Liver (tissue), 9 donors: ENCODE results near the gene CFAP410. TPM values are rescaled to one million over a fixed set of nuclear protein-coding genes. Genes with fewer than 3 reads are reported as not detected.

Experiments used
- DNase-seq: peaks from one replicate; pipeline ENCODE4 v3.0.0-alpha.2; 2017; ENCODE audit warnings: low spot score
- H3K27ac ChIP-seq, 2 donors: one replicate each; pipeline ENCODE4 v1.7.0; 2013; ENCODE audit warnings: inconsistent platforms in 2 of 2, low read length in 2 of 2, control low read depth in 1 of 2, low read depth in 1 of 2, mild to moderate bottlenecking in 1 of 2
- H3K27me3 ChIP-seq, 4 donors: one replicate each; pipeline versions ENCODE4 v1.6.1 to v1.7.0; 2013; ENCODE audit warnings: low read length in 3 of 4, inconsistent platforms in 1 of 4, mild to moderate bottlenecking in 1 of 4, moderate library complexity in 1 of 4; ENCODE audit not compliant: control insufficient read depth in 4 of 4, insufficient read depth in 4 of 4
- H3K36me3 ChIP-seq, 4 donors: one replicate each; pipeline versions ENCODE4 v1.6.1 to v1.7.0; 2013; ENCODE audit warnings: low read length in 3 of 4, mild to moderate bottlenecking in 3 of 4, low read depth in 1 of 4, moderate library complexity in 1 of 4; ENCODE audit not compliant: control insufficient read depth in 4 of 4, insufficient read depth in 3 of 4
- H3K4me1 ChIP-seq, 4 donors: one replicate each; pipeline versions ENCODE4 v1.6.1 to v1.7.0; 2013; ENCODE audit warnings: low read length in 3 of 4, mild to moderate bottlenecking in 3 of 4, moderate library complexity in 1 of 4; ENCODE audit not compliant: control insufficient read depth in 4 of 4, insufficient read depth in 4 of 4
- H3K4me3 ChIP-seq, 3 donors: one replicate each; pipeline versions ENCODE4 v1.6.1 to v1.7.0; 2013; ENCODE audit warnings: low read length in 3 of 3, control low read depth in 1 of 3, low read depth in 1 of 3, mild to moderate bottlenecking in 1 of 3
- H3K9ac ChIP-seq, 2 donors: one replicate each; pipeline ENCODE4 v1.7.0; 2013; ENCODE audit warnings: low read length in 2 of 2, mild to moderate bottlenecking in 2 of 2, moderate library complexity in 2 of 2, control low read depth in 1 of 2, low read depth in 1 of 2
- H3K9me3 ChIP-seq, 4 donors: one replicate each; pipeline versions ENCODE4 v1.6.1 to v1.7.0; 2013; ENCODE audit warnings: low read length in 3 of 4; ENCODE audit not compliant: control insufficient read depth in 4 of 4
- ATF3 ChIP-seq: IDR thresholded peaks from 2 replicates; pipeline ENCODE4 v1.6.1; 2016; ENCODE audit warnings: antibody characterized with exemption
- EGR1 ChIP-seq, 2 donors: IDR thresholded peaks; 2 replicates each; pipeline ENCODE4 v1.6.1; 2016 to 2018; ENCODE audit warnings: antibody characterized with exemption in 2 of 2, low read depth in 2 of 2
- FOXA1 ChIP-seq: IDR thresholded peaks from 2 replicates; pipeline ENCODE4 v1.6.1; 2016; ENCODE audit warnings: antibody characterized with exemption
- FOXA2 ChIP-seq: IDR thresholded peaks from 2 replicates; pipeline ENCODE4 v1.6.1; 2016; ENCODE audit warnings: antibody characterized with exemption
- GABPA ChIP-seq, 2 donors: IDR thresholded peaks in 1 of 2; conservative IDR thresholded peaks in 1 of 2; 2 replicates each; pipeline ENCODE4 v1.6.1; 2016; ENCODE audit warnings: antibody characterized with exemption in 2 of 2, mild to moderate bottlenecking in 1 of 2, moderate library complexity in 1 of 2
- HNF4A ChIP-seq, 2 donors: conservative IDR thresholded peaks; 2 replicates each; pipeline ENCODE4 v1.6.1; 2016; ENCODE audit warnings: antibody characterized with exemption in 2 of 2, mild to moderate bottlenecking in 2 of 2
- HNF4G ChIP-seq: IDR thresholded peaks from 2 replicates; pipeline ENCODE4 v1.6.1; 2016; ENCODE audit warnings: antibody characterized with exemption
- JUND ChIP-seq, 2 donors: IDR thresholded peaks; 2 replicates each; pipeline ENCODE4 v1.6.1; 2016; ENCODE audit warnings: antibody characterized with exemption in 2 of 2
- MAX ChIP-seq: IDR thresholded peaks from 2 replicates; pipeline ENCODE4 v1.6.1; 2016; ENCODE audit warnings: antibody characterized with exemption
- NR2F2 ChIP-seq: IDR thresholded peaks from 2 replicates; pipeline ENCODE4 v1.6.1; 2016; ENCODE audit warnings: antibody characterized with exemption
- RAD21 ChIP-seq, 2 donors: IDR thresholded peaks; 2 replicates each; pipeline ENCODE4 v1.6.1; 2016; ENCODE audit warnings: antibody characterized with exemption in 2 of 2, mild to moderate bottlenecking in 2 of 2
- REST ChIP-seq: IDR thresholded peaks from 2 replicates; pipeline ENCODE4 v1.6.1; 2016; ENCODE audit warnings: antibody characterized with exemption, mild to moderate bottlenecking
- RXRA ChIP-seq, 2 donors: IDR thresholded peaks; 2 replicates each; pipeline ENCODE4 v1.6.1; 2017 to 2018; ENCODE audit warnings: antibody characterized with exemption in 2 of 2, mild to moderate bottlenecking in 1 of 2
- SP1 ChIP-seq: IDR thresholded peaks from 2 replicates; pipeline ENCODE4 v1.6.1; 2018; ENCODE audit warnings: antibody characterized with exemption, mild to moderate bottlenecking
- TAF1 ChIP-seq: conservative IDR thresholded peaks from 2 replicates; pipeline ENCODE4 v1.6.1; 2016; ENCODE audit warnings: antibody characterized with exemption, mild to moderate bottlenecking
- YY1 ChIP-seq: IDR thresholded peaks from 2 replicates; pipeline ENCODE4 v1.6.1; 2016; ENCODE audit warnings: antibody characterized with exemption, mild to moderate bottlenecking
- WGBS: extraction: QIAGEN DNeasy Blood & Tissue Kit; methylation state at CpG from one replicate; pipeline ENCODE4 v1.1.7; 2013; 5-methylcytosine and 5-hydroxymethylcytosine counted together
- polyA plus RNA-seq, 2 donors: library from polyadenylated mRNA; stranded (reverse) in 1 of 2; unstranded in 1 of 2; fragments of 200-250 nt in 1 of 2; fragments of >200 nt in 1 of 2; fragmentation: Nextera tagmentation in 1 of 2; extraction: Ambion mirVana in 1 of 2; gene quantifications; one replicate each; pipeline versions ENCODE4 v1.2.1 to v1.2.3, GENCODE V29; 2013 to 2015
- total RNA-seq, 2 donors: library from RNA; depleted of rRNA; stranded (reverse); fragments of >200 nt; gene quantifications; one replicate each; pipeline ENCODE4 v1.2.3, GENCODE V29; 2014
- TF ChIP-seq, protein P1 (sequence below): fragments of 150-350 bp; IDR thresholded peaks from 2 replicates; pipeline ENCODE4 v1.5.1; 2017; ENCODE audit warnings: improper control_type of control experiment, low read depth, low read length; ENCODE audit not compliant: missing input control
- TF ChIP-seq, protein P2 (sequence below): IDR thresholded peaks from 2 replicates; pipeline ENCODE4 v1.6.1; 2016; ENCODE audit warnings: antibody characterized with exemption
- donor health status: healthy.
- donor health status: healthy.
- donor health status: healthy.
- donor health status: healthy.
- donor health status: healthy.

The CFAP410 gene
- total and polyA plus RNA-seq, 4 donors: 7.9 to 16.3 (median 12.3) TPM

- Histone ChIP-seq H3K27ac (no peak overlapping the region), H3K9me3 (no peaks in the 10 kb centered on the region), H3K4me3 (no peak overlapping the region), H3K4me1 (peaks cover 2 to 21% (median 18%) of the 10 kb centered on the region in 4 donors), H3K27me3 (no peaks in the 10 kb centered on the region), H3K36me3 (no peaks in the 10 kb centered on the region), H3K9ac (no peak overlapping the region)
- no peak for DNase-seq
- TF ChIP-seq SP1: no peak
- no peak for TF ChIP-seq GABPA (IDR thresholded peaks at IDR 0.05 in 1 of 2, conservative IDR thresholded peaks at IDR 0.05 in 1 of 2)
- TF ChIP-seq REST: no peak
- no peak for TF ChIP-seq HNF4A (conservative IDR thresholded peaks at IDR 0.05)
- 88% methylated on average over 12 of the region's 12 CpGs for WGBS
Measured at GRCh38 chr21:44296103-44296519, 43.1 kb downstream of the CFAP410 start.

GRCh38 chr21:44295646-44296045 lies 43.5 kb downstream of the CFAP410 start:
- Histone ChIP-seq H3K27ac (no peak overlapping the region), H3K36me3 (no peaks in the 10 kb centered on the region), H3K4me1 (peaks cover 0 to 16% (median 13%) of the 10 kb centered on the region in 4 donors), H3K4me3 (no peak overlapping the region), H3K27me3 (no peaks in the 10 kb centered on the region), H3K9me3 (no peaks in the 10 kb centered on the region), H3K9ac (no peak overlapping the region)
- 88% methylated on average over 10 of the region's 10 CpGs for WGBS
- TF ChIP-seq RAD21 (IDR thresholded peaks at IDR 0.05): no peak
- no peak for TF ChIP-seq HNF4A (conservative IDR thresholded peaks at IDR 0.05)
- no peak for TF ChIP-seq YY1
- no peak for TF ChIP-seq HNF4G
- TF ChIP-seq FOXA1: no peak
- no peak for TF ChIP-seq NR2F2
- no peak for TF ChIP-seq ATF3
- TF ChIP-seq TAF1: no peak
- TF ChIP-seq, protein P1, sequence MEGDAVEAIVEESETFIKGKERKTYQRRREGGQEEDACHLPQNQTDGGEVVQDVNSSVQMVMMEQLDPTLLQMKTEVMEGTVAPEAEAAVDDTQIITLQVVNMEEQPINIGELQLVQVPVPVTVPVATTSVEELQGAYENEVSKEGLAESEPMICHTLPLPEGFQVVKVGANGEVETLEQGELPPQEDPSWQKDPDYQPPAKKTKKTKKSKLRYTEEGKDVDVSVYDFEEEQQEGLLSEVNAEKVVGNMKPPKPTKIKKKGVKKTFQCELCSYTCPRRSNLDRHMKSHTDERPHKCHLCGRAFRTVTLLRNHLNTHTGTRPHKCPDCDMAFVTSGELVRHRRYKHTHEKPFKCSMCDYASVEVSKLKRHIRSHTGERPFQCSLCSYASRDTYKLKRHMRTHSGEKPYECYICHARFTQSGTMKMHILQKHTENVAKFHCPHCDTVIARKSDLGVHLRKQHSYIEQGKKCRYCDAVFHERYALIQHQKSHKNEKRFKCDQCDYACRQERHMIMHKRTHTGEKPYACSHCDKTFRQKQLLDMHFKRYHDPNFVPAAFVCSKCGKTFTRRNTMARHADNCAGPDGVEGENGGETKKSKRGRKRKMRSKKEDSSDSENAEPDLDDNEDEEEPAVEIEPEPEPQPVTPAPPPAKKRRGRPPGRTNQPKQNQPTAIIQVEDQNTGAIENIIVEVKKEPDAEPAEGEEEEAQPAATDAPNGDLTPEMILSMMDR: no peak
- TF ChIP-seq RXRA (IDR thresholded peaks at IDR 0.05): no peak
- TF ChIP-seq SP1: no peak
- TF ChIP-seq, protein P2, sequence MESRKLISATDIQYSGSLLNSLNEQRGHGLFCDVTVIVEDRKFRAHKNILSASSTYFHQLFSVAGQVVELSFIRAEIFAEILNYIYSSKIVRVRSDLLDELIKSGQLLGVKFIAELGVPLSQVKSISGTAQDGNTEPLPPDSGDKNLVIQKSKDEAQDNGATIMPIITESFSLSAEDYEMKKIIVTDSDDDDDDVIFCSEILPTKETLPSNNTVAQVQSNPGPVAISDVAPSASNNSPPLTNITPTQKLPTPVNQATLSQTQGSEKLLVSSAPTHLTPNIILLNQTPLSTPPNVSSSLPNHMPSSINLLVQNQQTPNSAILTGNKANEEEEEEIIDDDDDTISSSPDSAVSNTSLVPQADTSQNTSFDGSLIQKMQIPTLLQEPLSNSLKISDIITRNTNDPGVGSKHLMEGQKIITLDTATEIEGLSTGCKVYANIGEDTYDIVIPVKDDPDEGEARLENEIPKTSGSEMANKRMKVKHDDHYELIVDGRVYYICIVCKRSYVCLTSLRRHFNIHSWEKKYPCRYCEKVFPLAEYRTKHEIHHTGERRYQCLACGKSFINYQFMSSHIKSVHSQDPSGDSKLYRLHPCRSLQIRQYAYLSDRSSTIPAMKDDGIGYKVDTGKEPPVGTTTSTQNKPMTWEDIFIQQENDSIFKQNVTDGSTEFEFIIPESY: no peak
- no peak for TF ChIP-seq JUND (IDR thresholded peaks at IDR 0.05)
- TF ChIP-seq REST: no peak
- TF ChIP-seq EGR1 (IDR thresholded peaks at IDR 0.05; ENCODE audit: low read depth in 2 of 2): no peak
- TF ChIP-seq GABPA (IDR thresholded peaks at IDR 0.05 in 1 of 2, conservative IDR thresholded peaks at IDR 0.05 in 1 of 2): no peak
- TF ChIP-seq MAX: no peak
- TF ChIP-seq FOXA2: no peak
- no peak for DNase-seq
